CD14-positive monocyte (primary cell): ENCODE data around the gene TENM3. TPM values are rescaled to one million over a fixed set of nuclear protein-coding genes. Genes with fewer than 3 reads are reported as not detected.

Experiments
- DNase-seq, 3 donors: peaks; one replicate each; pipeline ENCODE4 v3.0.0-alpha.2; 2011 to 2022
- H2AFZ ChIP-seq: 2 replicates; pipeline ENCODE4 v1.6.0; 2012; ENCODE audit warnings: mild to moderate bottlenecking, low read depth, low read length, inconsistent platforms; ENCODE audit not compliant: insufficient read depth, poor library complexity, severe bottlenecking
- H3K27ac ChIP-seq, 2 donors: 1 replicate in 1 of 2; 2 replicates in 1 of 2; pipeline ENCODE4 v1.5.1; 2012 to 2013; ENCODE audit warnings: low read length in 2 of 2, control low read depth in 1 of 2, inconsistent platforms in 1 of 2, low read depth in 1 of 2, mild to moderate bottlenecking in 1 of 2
- H3K27me3 ChIP-seq, 2 donors: one replicate each; pipeline versions ENCODE4 v1.6.0 to v1.6.1; 2011 to 2013; ENCODE audit warnings: low read length in 2 of 2; ENCODE audit not compliant: control insufficient read depth in 2 of 2, insufficient read depth in 2 of 2
- H3K36me3 ChIP-seq, 2 donors: replicated peaks in 1 of 2; 1 replicate in 1 of 2; 2 replicates in 1 of 2; pipeline versions ENCODE4 v1.5.1 to v1.6.1; 2012 to 2013; ENCODE audit warnings: low read length in 2 of 2, control low read depth in 1 of 2, inconsistent platforms in 1 of 2, mild to moderate bottlenecking in 1 of 2; ENCODE audit not compliant: insufficient read depth in 2 of 2, control insufficient read depth in 1 of 2
- H3K4me1 ChIP-seq, 2 donors: 1 replicate in 1 of 2; 2 replicates in 1 of 2; pipeline versions ENCODE4 v1.5.1 to v1.6.1; 2012 to 2013; ENCODE audit warnings: low read length in 2 of 2, control low read depth in 1 of 2, inconsistent platforms in 1 of 2, mild to moderate bottlenecking in 1 of 2, moderate library complexity in 1 of 2; ENCODE audit not compliant: insufficient read depth in 2 of 2, control insufficient read depth in 1 of 2
- H3K4me2 ChIP-seq: replicated peaks from 2 replicates; pipeline ENCODE3; 2012; ENCODE audit warnings: low read length, moderate library complexity, mild to moderate bottlenecking; ENCODE audit not compliant: poor library complexity, severe bottlenecking; ENCODE audit errors: extremely low read depth
- H3K4me3 ChIP-seq, 3 experiments: fragments of 200-600 bp in 1 of 3; sonication (generic) in 1 of 3; replicated peaks in 1 of 3; 1 replicate in 2 of 3; 2 replicates in 1 of 3; pipeline ENCODE4 v1.5.1; 2011 to 2013; ENCODE audit warnings: low read length in 3 of 3, mild to moderate bottlenecking in 3 of 3, control low read depth in 2 of 3, low read depth in 2 of 3, inconsistent platforms in 1 of 3, moderate library complexity in 1 of 3
- H3K79me2 ChIP-seq: 2 replicates; pipeline ENCODE4 v1.6.0; 2012; ENCODE audit warnings: mild to moderate bottlenecking, control low read depth, inconsistent platforms, low read length, moderate library complexity; ENCODE audit not compliant: insufficient read depth
- H3K9ac ChIP-seq: 2 replicates; pipeline ENCODE4 v1.6.0; 2017; ENCODE audit warnings: low read length, mild to moderate bottlenecking; ENCODE audit not compliant: insufficient read depth, poor library complexity, severe bottlenecking
- H3K9me3 ChIP-seq, 2 donors: replicated peaks in 1 of 2; 1 replicate in 1 of 2; 2 replicates in 1 of 2; pipeline versions ENCODE4 v1.5.1 to v1.6.1; 2012 to 2013; ENCODE audit warnings: low read length in 2 of 2, control low read depth in 1 of 2; ENCODE audit not compliant: control insufficient read depth in 1 of 2, insufficient read depth in 1 of 2
- H4K20me1 ChIP-seq: 2 replicates; pipeline ENCODE4 v1.6.0; 2012; ENCODE audit warnings: mild to moderate bottlenecking, low read length, control low read depth, moderate library complexity; ENCODE audit not compliant: insufficient read depth
- H3K27ac Mint-ChIP-seq, 7 donors: one replicate each; pipeline ENCODE4 v1.8.0; 2020; ENCODE audit warnings: mild to moderate bottlenecking in 7 of 7, mixed read lengths in 7 of 7, moderate library complexity in 6 of 7, inconsistent platforms in 2 of 7
- H3K27me3 Mint-ChIP-seq, 3 donors: one replicate each; pipeline ENCODE4 v1.8.0; 2021 to 2022; ENCODE audit warnings: low read depth in 3 of 3, mild to moderate bottlenecking in 3 of 3, mixed read lengths in 3 of 3, moderate library complexity in 3 of 3, inconsistent platforms in 1 of 3
- H3K36me3 Mint-ChIP-seq, 2 donors: one replicate each; pipeline ENCODE4 v1.8.0; 2020; ENCODE audit warnings: mixed read lengths in 2 of 2, inconsistent platforms in 1 of 2, mild to moderate bottlenecking in 1 of 2
- H3K4me1 Mint-ChIP-seq: one replicate; pipeline ENCODE4 v1.8.0; 2020; ENCODE audit warnings: mild to moderate bottlenecking, mixed read lengths
- H3K4me3 Mint-ChIP-seq, 2 donors: one replicate each; pipeline ENCODE4 v1.8.0; 2020; ENCODE audit warnings: mild to moderate bottlenecking in 2 of 2, mixed read lengths in 2 of 2, moderate library complexity in 1 of 2
- H3K9me3 Mint-ChIP-seq, 7 donors: one replicate each; pipeline ENCODE4 v1.8.0; 2020 to 2022; ENCODE audit warnings: mixed read lengths in 7 of 7, mild to moderate bottlenecking in 6 of 7, moderate library complexity in 6 of 7, inconsistent platforms in 2 of 7
- CTCF ChIP-seq: fragments of 200-600 bp; IDR thresholded peaks from one replicate; pipeline ENCODE4 v1.8.0; 2022; ENCODE audit warnings: antibody characterized with exemption, mild to moderate bottlenecking
- WGBS: methylation state at CpG from one replicate; pipeline ENCODE4 v1.1.5; 2013; ENCODE audit warnings: missing lambda C conversion rate; ENCODE audit not compliant: insufficient coverage; 5-methylcytosine and 5-hydroxymethylcytosine counted together
- intact Hi-C, 2 donors: fragments of 100-400 bp; cut with micrococcal nuclease; formaldehyde crosslinking; loops; one replicate each; pipeline versions ENCODE4 v1.15.0 to v1.15.1; 2023
- polyA plus RNA-seq, 3 donors: library from polyadenylated mRNA; depleted of rRNA in 1 of 3; unstranded in 2 of 3; stranded (reverse) in 1 of 3; fragments of 300-500 nt in 2 of 3; fragments of >200 nt in 1 of 3; fragmentation: Illumina TruSeq in 2 of 3; gene quantifications; 1 replicate in 2 of 3; 2 replicates in 1 of 3; pipeline ENCODE4 v1.2.3, GENCODE V29; 2012 to 2021

Gene TENM3
- polyA plus RNA-seq, 3 donors, result not detected

- H3K27ac Mint-ChIP-seq, result no peak overlapping the region
- no peak overlapping the region for H3K4me2 ChIP-seq
- H3K4me3 ChIP-seq, result no peak overlapping the region
- no peak for DNase-seq
- H4K20me1 ChIP-seq, result no peaks in the 10 kb centered on the region
- no peak for TF ChIP-seq CTCF
- H3K9me3 ChIP-seq, result peaks cover 0 to 11% of the 10 kb centered on the region in 2 donors
- H3K4me1 Mint-ChIP-seq, result no peaks in the 10 kb centered on the region
- no peak overlapping the region for H3K27ac ChIP-seq
- H2AFZ ChIP-seq, result no peak overlapping the region
- H3K4me1 ChIP-seq, result no peaks in the 10 kb centered on the region
- peaks cover 0 to 12% (median 5%) of the 10 kb centered on the region in 7 donors for H3K9me3 Mint-ChIP-seq
- peaks cover 1 to 2% (median 1%) of the 10 kb centered on the region in 3 donors for H3K27me3 Mint-ChIP-seq
- no peaks in the 10 kb centered on the region for H3K27me3 ChIP-seq
- 67% methylated on average over 1 of the region's 4 CpGs for WGBS
- intact Hi-C loops, result no loop called here
- no peak overlapping the region for H3K4me3 Mint-ChIP-seq
- no peaks in the 10 kb centered on the region for H3K79me2 ChIP-seq
- no peak overlapping the region for H3K9ac ChIP-seq
- H3K36me3 ChIP-seq, result no peaks in the 10 kb centered on the region
- H3K36me3 Mint-ChIP-seq, result no peaks in the 10 kb centered on the region
Measured at GRCh38 chr4:182294451-182294850, 51.2 kb downstream of the TENM3 start.

DNA sequence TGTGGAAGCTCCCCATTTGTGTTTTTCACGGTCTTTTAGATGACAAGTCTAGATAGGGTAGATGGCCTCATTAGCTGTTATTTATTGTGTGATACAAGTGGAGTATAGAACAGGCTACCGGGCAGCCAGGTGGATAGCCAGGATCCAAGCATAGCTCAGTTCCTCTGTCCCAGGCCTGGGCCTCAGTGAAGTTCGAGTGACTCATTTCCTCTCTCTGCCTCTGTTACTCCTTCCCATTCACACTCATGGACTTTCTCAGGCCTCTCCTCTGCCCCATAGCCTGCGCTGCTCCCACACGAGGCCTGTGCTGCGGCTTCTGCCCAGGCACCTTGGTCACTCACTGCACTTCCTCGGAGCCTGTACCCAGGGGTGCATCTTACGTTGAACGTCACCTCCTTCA lies 54.5 kb downstream of the TENM3 start:
- Histone ChIP-seq H2AFZ (no peak overlapping the region), H3K27me3 (no peaks in the 10 kb centered on the region), H3K79me2 (no peaks in the 10 kb centered on the region), H3K4me2 (no peak overlapping the region), H4K20me1 (no peaks in the 10 kb centered on the region), H3K27ac (no peak overlapping the region), H3K9ac (no peak overlapping the region), H3K4me3 (no peak overlapping the region), H3K9me3 (peaks cover 0 to 7% of the 10 kb centered on the region in 2 donors), H3K36me3 (no peaks in the 10 kb centered on the region), H3K4me1 (no peaks in the 10 kb centered on the region)
- Mint-ChIP-seq H3K9me3 (peaks cover 0 to 14% (median 2%) of the 10 kb centered on the region in 7 donors), H3K27ac (no peak overlapping the region), H3K27me3 (peaks cover 1 to 5% (median 2%) of the 10 kb centered on the region in 3 donors), H3K4me1 (no peaks in the 10 kb centered on the region), H3K36me3 (no peaks in the 10 kb centered on the region), H3K4me3 (no peak overlapping the region)
- intact Hi-C loops, result no loop called here
- TF ChIP-seq CTCF, result no peak
- 73% methylated on average over 8 of the region's 9 CpGs for WGBS
- DNase-seq, result no peak
